LNCaP clone FGC (cell line): ENCODE data around the gene ZBTB25.
A peak's percentile ranks its signal among the peaks of the same experiment; 100 is the strongest.

Experiments
- DNase-seq: peaks from one replicate; pipeline ENCODE4 v3.0.0-alpha.2; 2011; ENCODE audit warnings: low read depth
- H3K4me3 ChIP-seq: 2 replicates; pipeline ENCODE4 v1.5.1; 2011; ENCODE audit warnings: mild to moderate bottlenecking, low read depth, low read length, control low read depth
- TF ChIP-seq, protein P1 (sequence below): IDR thresholded peaks from 2 replicates; pipeline ENCODE4 v1.5.1; 2012; ENCODE audit warnings: mild to moderate bottlenecking; ENCODE audit not compliant: control insufficient read depth, insufficient read depth; ENCODE audit errors: extremely low read depth

Gene ZBTB25

DNA sequence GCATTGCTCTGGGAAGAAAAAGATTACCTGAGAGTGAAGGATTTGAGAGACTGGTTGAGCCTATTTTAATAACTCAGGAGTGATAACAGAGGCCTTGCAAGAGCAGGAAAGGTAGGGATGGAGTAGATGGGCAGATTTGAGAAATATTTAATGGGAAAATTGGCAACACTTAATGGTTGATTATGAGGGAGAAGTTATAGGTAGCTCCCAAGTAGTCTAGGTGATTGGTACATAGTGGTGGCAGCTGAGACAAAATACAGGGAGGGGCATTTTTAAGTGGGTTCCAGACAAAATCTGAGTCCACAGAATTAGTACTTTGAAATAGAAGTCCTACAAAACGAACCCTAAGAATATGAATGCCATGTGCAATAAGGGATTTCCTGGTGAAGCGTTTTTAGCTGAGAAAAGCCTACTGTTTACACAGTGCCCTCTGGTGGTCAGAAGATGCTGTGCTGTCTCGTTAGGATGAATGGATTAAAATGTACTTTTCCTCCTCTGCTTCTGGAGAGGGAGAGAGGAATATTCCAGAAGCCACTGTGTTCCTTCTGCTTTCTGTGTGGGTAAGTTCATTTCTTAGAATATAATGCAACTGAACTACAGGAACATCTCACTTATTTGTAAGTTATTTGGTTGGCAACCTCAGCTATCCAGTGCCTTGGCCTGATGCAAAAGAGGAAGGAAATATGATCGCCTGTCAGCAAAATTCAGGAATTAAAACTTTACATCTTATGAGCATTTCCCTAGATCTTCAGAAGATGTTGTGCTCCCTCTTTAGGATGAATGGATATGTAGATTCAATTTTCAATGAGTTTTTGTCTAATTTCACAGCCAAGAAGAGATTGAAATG is 7.4 kb upstream of the ZBTB25 start:
- no peak for DNase-seq
- no peak overlapping the region for H3K4me3 ChIP-seq
- TF ChIP-seq, protein P1, sequence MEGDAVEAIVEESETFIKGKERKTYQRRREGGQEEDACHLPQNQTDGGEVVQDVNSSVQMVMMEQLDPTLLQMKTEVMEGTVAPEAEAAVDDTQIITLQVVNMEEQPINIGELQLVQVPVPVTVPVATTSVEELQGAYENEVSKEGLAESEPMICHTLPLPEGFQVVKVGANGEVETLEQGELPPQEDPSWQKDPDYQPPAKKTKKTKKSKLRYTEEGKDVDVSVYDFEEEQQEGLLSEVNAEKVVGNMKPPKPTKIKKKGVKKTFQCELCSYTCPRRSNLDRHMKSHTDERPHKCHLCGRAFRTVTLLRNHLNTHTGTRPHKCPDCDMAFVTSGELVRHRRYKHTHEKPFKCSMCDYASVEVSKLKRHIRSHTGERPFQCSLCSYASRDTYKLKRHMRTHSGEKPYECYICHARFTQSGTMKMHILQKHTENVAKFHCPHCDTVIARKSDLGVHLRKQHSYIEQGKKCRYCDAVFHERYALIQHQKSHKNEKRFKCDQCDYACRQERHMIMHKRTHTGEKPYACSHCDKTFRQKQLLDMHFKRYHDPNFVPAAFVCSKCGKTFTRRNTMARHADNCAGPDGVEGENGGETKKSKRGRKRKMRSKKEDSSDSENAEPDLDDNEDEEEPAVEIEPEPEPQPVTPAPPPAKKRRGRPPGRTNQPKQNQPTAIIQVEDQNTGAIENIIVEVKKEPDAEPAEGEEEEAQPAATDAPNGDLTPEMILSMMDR, result peak; percentile 87

DNA sequence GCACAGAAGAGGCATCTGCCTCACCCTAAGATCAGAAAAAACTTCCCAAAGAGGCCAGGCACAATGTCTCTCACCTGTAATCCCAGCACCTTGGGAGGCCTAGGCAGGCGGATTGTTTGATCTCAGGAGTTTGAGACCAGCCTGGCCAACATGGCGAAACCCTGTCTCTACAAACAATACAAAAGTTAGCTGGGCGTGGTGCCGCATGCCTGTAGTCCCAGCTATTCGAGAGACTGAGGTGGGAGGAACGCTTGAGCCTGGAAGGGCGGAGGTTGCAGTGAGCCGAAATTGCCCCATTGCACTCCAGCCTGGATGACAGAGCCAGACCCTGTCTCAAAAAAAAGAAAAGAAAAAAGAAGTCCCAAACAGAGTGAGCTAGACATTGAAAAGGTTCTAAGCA is 5.4 kb upstream of the ZBTB25 start:
- no peak for DNase-seq
- TF ChIP-seq, protein P1, result no peak

DNA sequence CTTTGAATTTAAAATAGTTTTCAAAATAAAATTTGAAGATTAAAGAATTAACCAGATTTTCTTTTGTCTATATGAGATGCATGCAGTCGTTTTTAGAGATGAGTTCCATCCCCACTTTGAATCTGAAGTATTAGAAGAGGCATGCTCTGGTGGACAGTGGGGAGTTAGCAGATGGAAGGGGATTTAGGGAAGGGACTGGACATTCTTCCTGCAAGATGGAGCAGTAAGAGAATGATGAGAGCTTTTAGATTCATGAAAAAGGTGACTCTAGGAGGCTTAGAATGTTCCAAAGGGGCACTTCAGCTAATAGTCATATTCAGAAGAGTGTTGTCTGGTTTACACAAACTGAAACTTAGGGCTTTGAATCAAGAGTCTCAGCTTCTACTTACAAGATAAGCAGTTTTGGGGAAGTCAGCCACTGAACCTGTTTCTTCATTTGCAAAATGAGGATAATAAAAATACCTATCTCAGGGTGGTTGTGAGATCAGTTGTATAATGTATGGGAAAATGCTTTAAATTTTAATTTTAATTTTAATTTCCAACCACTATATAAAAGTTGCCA is 4.7 kb upstream of the ZBTB25 start:
- no peak for DNase-seq
- H3K4me3 ChIP-seq, result no peak overlapping the region
- TF ChIP-seq, protein P1, result no peak

More for the DNA sequence above, 5.4 kb upstream of the ZBTB25 start:
- no peak overlapping the region for H3K4me3 ChIP-seq

DNA sequence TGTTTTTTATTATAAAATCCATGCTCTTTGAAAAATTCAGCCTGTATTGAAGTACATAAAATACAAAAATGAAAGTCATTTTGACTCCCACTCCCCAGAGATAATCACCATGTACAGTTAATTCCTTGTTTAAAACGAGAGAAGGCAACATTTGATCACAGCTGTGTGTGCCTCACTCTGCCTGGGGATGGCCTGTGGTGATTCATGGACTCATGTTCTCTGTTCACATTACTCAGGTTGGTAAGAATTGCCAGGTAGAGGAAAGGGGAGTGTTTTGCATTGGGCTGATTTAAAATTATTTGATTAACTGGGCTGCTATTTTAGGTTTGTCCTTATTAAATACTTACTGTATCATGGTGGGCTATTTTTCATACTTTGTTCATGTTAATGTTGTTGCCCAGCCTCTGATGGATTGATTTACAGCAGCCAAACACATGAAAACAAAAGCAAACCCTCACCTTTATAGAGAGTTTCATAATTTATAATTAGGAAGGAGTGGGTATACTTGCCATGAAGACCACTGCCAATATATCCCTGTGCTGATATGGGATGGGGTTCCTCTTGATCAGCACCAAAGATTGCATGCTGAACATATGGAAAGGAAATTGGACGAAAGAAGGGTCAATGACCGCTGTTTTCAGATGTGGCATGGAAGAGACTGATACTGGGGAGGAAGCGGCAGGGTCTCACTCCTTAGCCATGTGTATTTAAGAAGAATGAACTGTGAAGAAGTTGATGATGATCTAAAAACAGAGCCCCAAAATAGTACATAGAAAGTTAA is 3.9 kb upstream of the ZBTB25 start:
- H3K4me3 ChIP-seq, result no peak overlapping the region
- TF ChIP-seq, protein P1, result no peak
- DNase-seq, result no peak

DNA sequence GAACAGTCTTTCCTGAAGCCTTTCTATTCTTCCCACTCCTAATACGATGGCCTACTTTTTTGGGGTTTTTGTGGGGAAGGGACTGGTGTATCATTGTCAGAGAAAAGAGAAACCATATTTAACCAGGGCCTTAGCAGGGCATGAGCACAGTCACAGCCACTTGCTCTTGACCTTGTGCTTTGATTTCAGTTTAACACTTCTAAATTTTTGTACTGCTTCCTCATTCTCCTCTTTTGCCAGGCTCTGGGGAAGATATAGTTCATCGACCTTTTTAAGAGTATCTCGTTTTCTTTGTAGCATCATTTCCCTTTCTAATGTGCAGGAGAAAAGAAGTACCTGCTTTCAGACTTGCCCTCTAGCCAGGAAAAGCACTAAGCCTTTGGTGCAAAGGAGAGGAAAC is 3.1 kb upstream of the ZBTB25 start:
- no peak for DNase-seq
- TF ChIP-seq, protein P1, result no peak
- H3K4me3 ChIP-seq, result no peak overlapping the region

DNA sequence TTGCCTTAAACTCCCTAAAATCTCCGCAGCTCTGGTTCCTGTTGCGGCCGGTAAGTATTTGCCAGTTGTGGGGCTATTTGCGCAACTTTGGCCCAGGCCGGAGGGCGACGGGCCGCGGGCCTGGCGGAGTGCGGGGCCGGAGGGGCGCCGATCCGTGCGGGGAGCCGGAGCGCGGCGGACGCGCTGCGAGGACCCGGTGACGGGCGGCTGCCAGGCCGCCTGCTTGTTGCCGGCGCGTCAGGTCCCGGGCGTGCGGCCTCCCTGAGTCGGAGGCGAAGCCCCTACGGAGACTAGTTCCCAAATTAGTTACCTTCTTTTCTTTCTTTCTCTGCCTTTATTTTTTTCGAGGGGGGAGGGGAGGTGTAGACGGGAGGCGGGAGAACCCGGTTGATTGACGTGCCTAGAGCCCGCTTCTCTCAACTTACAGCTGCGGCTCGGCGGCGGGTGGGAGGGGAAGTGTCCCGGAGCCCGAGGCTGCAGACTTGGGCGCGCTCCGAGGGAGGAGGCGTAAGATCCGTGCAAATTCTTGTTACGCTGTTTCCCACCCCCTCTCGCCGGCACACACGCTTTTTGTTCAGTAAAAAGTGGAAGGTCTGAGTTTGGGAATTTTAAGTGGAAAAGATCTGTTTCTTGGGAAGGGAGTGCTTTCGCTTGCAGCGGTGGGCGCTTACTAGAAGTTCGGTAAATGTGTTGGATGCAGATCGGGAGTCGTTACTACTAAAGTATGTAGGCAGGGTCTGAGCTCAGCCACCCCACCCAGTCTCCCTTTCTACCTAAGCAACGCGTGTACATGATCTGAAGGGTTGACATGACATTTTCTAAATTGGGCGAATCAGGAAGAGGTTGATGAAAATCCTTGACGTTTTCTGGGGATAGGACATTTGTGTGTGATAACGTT is 1.5 kb upstream of the ZBTB25 start:
- TF ChIP-seq, protein P1, result 0 out of 2 replicates have a peak, but pooled peaks have one; percentile 2
- H3K4me3 ChIP-seq, result peak overlapping the region; percentile 75
- DNase-seq, result peak; percentile 45
